ENCODE data around the gene ATL2. TPM values are rescaled to one million over a fixed set of nuclear protein-coding genes. Genes with fewer than 3 reads are reported as not detected.

Gene ATL2
- total RNA-seq, 2 donors from 2014 or later: 43.6 to 62.6 TPM

DNA sequence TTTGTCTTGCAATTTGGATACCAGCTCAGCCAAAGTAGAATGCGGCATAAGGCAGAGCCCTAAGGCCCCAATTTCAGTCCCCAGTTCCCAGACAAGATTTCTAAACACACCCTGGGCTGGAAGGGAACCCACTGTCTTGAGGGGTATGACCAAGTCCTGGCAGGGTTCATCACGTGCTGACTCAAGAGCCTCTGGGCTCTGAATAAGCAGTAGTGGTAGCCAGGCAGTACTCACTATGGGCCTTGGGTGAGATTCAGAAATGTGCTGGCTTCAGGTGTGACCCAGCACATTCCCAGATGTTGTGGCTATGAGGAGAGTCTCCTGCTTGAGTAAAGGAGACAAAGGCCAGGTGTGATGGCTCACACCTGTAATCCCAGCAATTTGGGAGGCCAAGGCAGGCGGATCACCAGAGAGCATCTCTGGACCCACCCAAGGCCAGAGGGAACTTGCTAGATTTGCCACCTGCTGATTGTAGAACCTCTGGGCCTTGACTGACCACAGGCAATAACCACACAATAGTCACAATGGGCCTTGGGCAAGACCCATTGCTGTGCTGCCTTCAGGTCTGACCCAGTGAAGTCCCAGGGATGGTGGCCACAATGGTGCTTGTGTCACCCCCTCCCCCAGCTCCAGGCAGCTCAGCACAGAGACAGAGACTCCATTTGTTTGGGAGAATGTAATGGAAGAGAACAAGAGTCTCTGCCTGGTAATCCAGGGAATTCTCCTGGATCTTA lies 74.9 kb downstream of the ATL2 start:
- H3K27ac ChIP-seq: no peak overlapping the region

GRCh38 chr2:38301340-38301968 lies 75.6 kb downstream of the ATL2 start:
- no peaks in the 10 kb centered on the region for H3K9me3 ChIP-seq
- peaks cover 0 to 17% of the 10 kb centered on the region in 2 donors for H3K36me3 ChIP-seq (replicated peaks in 1 of 2; ENCODE audit: insufficient read depth in 1 of 2, low read depth in 2 of 2)
- H3K27ac ChIP-seq: no peak overlapping the region
- no peak overlapping the region for H3K4me3 ChIP-seq
- TF ChIP-seq, protein P1, sequence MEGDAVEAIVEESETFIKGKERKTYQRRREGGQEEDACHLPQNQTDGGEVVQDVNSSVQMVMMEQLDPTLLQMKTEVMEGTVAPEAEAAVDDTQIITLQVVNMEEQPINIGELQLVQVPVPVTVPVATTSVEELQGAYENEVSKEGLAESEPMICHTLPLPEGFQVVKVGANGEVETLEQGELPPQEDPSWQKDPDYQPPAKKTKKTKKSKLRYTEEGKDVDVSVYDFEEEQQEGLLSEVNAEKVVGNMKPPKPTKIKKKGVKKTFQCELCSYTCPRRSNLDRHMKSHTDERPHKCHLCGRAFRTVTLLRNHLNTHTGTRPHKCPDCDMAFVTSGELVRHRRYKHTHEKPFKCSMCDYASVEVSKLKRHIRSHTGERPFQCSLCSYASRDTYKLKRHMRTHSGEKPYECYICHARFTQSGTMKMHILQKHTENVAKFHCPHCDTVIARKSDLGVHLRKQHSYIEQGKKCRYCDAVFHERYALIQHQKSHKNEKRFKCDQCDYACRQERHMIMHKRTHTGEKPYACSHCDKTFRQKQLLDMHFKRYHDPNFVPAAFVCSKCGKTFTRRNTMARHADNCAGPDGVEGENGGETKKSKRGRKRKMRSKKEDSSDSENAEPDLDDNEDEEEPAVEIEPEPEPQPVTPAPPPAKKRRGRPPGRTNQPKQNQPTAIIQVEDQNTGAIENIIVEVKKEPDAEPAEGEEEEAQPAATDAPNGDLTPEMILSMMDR (IDR thresholded peaks at IDR 0.05): no peak
- no peak for TF ChIP-seq POLR2A (IDR thresholded peaks at IDR 0.05)
- no peaks in the 10 kb centered on the region for H3K27me3 ChIP-seq
- H3K4me1 ChIP-seq: no peaks in the 10 kb centered on the region
- 90 to 94% methylated on average over 3 of the region's 3 CpGs for WGBS, 2 donors
- DNase-seq (no peak), ATAC-seq (no peak)
- intact Hi-C loops (cut with DNase I): no loop called here

More for the DNA sequence above, 74.9 kb downstream of the ATL2 start:
- no peaks in the 10 kb centered on the region for H3K27me3 ChIP-seq
- no peak overlapping the region for H3K4me3 ChIP-seq
- ATAC-seq: no peak
- no peaks in the 10 kb centered on the region for H3K4me1 ChIP-seq
- peaks cover 0 to 13% of the 10 kb centered on the region in 2 donors for H3K36me3 ChIP-seq (replicated peaks in 1 of 2; ENCODE audit: insufficient read depth in 1 of 2, low read depth in 2 of 2)
- DNase-seq: no peak
- no peaks in the 10 kb centered on the region for H3K9me3 ChIP-seq
- TF ChIP-seq, protein P1 (IDR thresholded peaks at IDR 0.05): no peak
- no peak for TF ChIP-seq POLR2A (IDR thresholded peaks at IDR 0.05)
- 94 to 95% methylated on average over 2 to 3 of the region's 3 CpGs for WGBS, 2 donors
- intact Hi-C loops (cut with DNase I): no loop called here

DNA sequence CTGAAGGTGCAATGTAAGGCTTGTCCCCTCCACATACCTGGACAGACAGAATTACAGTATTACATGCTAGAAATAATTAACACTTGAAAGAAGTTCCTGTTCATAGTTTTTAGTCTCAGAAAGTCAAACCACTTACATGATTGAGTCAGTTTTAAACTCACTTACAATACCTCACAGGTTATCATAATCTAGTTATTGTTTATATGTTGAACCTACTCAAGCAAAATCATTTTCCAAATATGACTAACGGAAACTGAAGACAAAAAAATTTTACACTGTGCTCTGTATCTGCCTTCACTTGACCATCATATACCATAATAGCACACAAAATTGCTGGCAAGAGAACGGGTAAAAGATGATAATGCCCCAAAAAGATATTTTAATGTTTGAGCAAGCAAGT lies 78.5 kb downstream of the ATL2 start:
- no peak for TF ChIP-seq POLR2A (IDR thresholded peaks at IDR 0.05)
- TF ChIP-seq, protein P1 (IDR thresholded peaks at IDR 0.05): no peak
- ATAC-seq: no peak
- H3K4me3 ChIP-seq: no peak overlapping the region
- intact Hi-C loops (cut with DNase I): no loop called here
- peaks cover 0 to 20% of the 10 kb centered on the region in 2 donors for H3K36me3 ChIP-seq (replicated peaks in 1 of 2; ENCODE audit: insufficient read depth in 1 of 2, low read depth in 2 of 2)
- H3K9me3 ChIP-seq: no peaks in the 10 kb centered on the region
- H3K27me3 ChIP-seq: no peaks in the 10 kb centered on the region
- DNase-seq: no peak
- no peaks in the 10 kb centered on the region for H3K4me1 ChIP-seq
- H3K27ac ChIP-seq: no peak overlapping the region
- 69 to 75% methylated on average over 2 of the region's 2 CpGs for WGBS, 2 donors

DNA sequence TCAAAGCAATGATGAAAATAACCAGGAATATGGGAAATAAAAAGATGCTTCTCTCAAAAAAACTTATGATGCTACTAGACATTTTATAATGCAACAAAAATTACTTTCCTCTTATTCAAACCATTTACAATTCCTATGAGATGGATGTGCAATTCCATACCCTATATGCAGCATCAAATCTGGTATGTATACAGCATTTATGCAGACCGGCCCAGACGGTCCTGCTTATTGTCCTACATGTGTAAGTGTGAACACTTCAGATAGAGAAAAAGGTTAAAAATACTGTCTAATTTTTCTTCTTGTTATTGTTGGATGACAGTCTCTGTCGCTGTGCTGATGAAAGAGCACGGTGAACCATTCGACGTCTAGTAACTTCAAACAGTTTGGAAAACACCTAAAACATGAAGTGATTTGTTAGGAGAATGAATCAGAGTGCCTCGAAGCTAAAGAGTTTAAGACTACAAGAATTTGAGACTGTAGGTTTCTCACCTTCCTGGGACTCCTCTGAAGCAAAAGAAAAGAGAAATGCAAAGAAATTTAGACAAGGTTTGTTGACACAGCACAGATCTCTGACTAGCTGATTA lies 80.8 kb downstream of the ATL2 start:
- H3K9me3 ChIP-seq: no peaks in the 10 kb centered on the region
- H3K36me3 ChIP-seq (replicated peaks in 1 of 2; ENCODE audit: insufficient read depth in 1 of 2, low read depth in 2 of 2): peaks cover 0 to 20% of the 10 kb centered on the region in 2 donors
- no peak overlapping the region for H3K27ac ChIP-seq
- no peaks in the 10 kb centered on the region for H3K27me3 ChIP-seq
- no peak overlapping the region for H3K4me3 ChIP-seq
- ATAC-seq (no peak), DNase-seq (no peak)
- TF ChIP-seq, protein P1 (IDR thresholded peaks at IDR 0.05): no peak
- TF ChIP-seq POLR2A (IDR thresholded peaks at IDR 0.05): no peak
- 86 to 89% methylated on average over 7 of the region's 7 CpGs for WGBS, 2 donors
- intact Hi-C loops (cut with DNase I): no loop called here
- no peaks in the 10 kb centered on the region for H3K4me1 ChIP-seq
